ENCODE data around the gene ABHD17B.

- TF ChIP-seq CTCF (IDR thresholded peaks at IDR 0.05) (no peak), POLR2A (IDR thresholded peaks at IDR 0.05) (no peak)
Measured at GRCh38 chr9:71931166-71931565, 20.2 kb upstream of the ABHD17B start.

Data from adrenal gland (tissue), 5 donors.